Measurements from ENCODE around the gene EPHA2. TPM values are rescaled to one million over a fixed set of nuclear protein-coding genes. Genes with fewer than 3 reads are reported as not detected.

EPHA2 gene
- polyA plus RNA-seq, 1 of the 3 experiments (the other 2 are of a cell fraction) = 126 TPM

GRCh38 chr1:16131636-16132324, 24.1 kb downstream of the EPHA2 start:
- H3K9ac ChIP-seq = no peak overlapping the region
- TF ChIP-seq, protein P1, sequence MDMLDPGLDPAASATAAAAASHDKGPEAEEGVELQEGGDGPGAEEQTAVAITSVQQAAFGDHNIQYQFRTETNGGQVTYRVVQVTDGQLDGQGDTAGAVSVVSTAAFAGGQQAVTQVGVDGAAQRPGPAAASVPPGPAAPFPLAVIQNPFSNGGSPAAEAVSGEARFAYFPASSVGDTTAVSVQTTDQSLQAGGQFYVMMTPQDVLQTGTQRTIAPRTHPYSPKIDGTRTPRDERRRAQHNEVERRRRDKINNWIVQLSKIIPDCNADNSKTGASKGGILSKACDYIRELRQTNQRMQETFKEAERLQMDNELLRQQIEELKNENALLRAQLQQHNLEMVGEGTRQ (IDR thresholded peaks at IDR 0.05; ENCODE audit: borderline replicate concordance, low read depth, low read length) = no peak
- H3K4me3 ChIP-seq (ENCODE audit: low read depth in 2 of 2, low read length in 1 of 2) = no peak overlapping the region
- H3K27ac ChIP-seq (ENCODE audit: low read depth in 2 of 2, low read length in 1 of 2) = no peak overlapping the region
- H3K36me3 ChIP-seq (replicated peaks in 1 of 2; ENCODE audit: control insufficient read depth in 1 of 2, insufficient read depth in 2 of 2, low read length in 1 of 2) = peaks cover 53 to 82% of the 10 kb centered on the region in 2 experiments
- 97% methylated on average over 13 of the region's 28 CpGs for WGBS (ENCODE audit: low lambda C conversion rate)
- no peaks in the 10 kb centered on the region for H3K9me2 ChIP-seq
- peaks cover 38% of the 10 kb centered on the region for H3K79me2 ChIP-seq (ENCODE audit: insufficient read depth)
- no peaks in the 10 kb centered on the region for H3K27me3 ChIP-seq (ENCODE audit: insufficient read depth)
- H4K20me1 ChIP-seq (ENCODE audit: insufficient read depth) = 0 out of 2 replicates have a peak, but pooled peaks cover 2% of the 10 kb centered on the region
- DNase-seq = no peak
- H3K4me2 ChIP-seq = no peak overlapping the region
- H2AFZ ChIP-seq (ENCODE audit: low read depth) = no peak overlapping the region
- ChIA-PET POLR2A (no interaction called here), CTCF (interaction anchor here (0.6 kb wide), 1 partner anchor 31 kb away, joined by 3 read pairs; no protein-coding TSS in a partner anchor)
- peaks cover 9% of the 10 kb centered on the region for H3F3A ChIP-seq (replicated peaks; ENCODE audit: insufficient read depth)
- H3K9me3 ChIP-seq = no peaks in the 10 kb centered on the region
- peaks cover 0 to 10% of the 10 kb centered on the region in 2 experiments; a peak in 1 of 4 replicates for H3K4me1 ChIP-seq (ENCODE audit: control insufficient read depth in 1 of 2, insufficient read depth in 2 of 2, low read depth in 1 of 2, low read length in 1 of 2)

DNA sequence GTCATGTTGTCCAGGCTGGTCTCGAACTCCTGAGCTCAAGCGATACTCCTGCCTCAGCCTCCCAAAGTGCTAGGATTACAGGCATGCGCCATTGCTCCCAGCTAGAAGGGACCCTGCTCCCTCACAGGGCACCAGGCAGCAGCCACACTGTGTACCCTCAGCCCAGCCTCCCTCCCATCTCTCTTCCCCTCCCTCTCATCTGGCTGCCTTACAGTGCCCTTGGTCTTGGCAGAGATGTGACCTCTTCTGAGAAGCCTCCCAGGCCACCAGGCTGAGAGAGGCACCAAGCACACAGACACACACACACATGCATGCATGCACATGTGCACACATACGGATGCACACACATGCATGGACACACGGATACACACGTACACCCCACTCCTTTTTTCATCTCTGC, 25.0 kb downstream of the EPHA2 start:
- no peak for DNase-seq
- H4K20me1 ChIP-seq (ENCODE audit: insufficient read depth) = 0 out of 2 replicates have a peak, but pooled peaks cover 2% of the 10 kb centered on the region
- H3K9me3 ChIP-seq = no peaks in the 10 kb centered on the region
- H3K9me2 ChIP-seq = no peaks in the 10 kb centered on the region
- 97% methylated on average over 6 of the region's 6 CpGs for WGBS (ENCODE audit: low lambda C conversion rate)
- ChIA-PET POLR2A (interaction anchor here (0.7 kb wide), 1 partner anchor 12 kb away, joined by 3 read pairs; no protein-coding TSS in a partner anchor), CTCF (no interaction called here)
- H3K4me3 ChIP-seq (ENCODE audit: low read depth in 2 of 2, low read length in 1 of 2) = no peak overlapping the region
- peaks cover 58 to 91% of the 10 kb centered on the region in 2 experiments for H3K36me3 ChIP-seq (replicated peaks in 1 of 2; ENCODE audit: control insufficient read depth in 1 of 2, insufficient read depth in 2 of 2, low read length in 1 of 2)
- no peak overlapping the region for H3K4me2 ChIP-seq
- peaks cover 30% of the 10 kb centered on the region for H3K79me2 ChIP-seq (ENCODE audit: insufficient read depth)
- H3K4me1 ChIP-seq (ENCODE audit: control insufficient read depth in 1 of 2, insufficient read depth in 2 of 2, low read depth in 1 of 2, low read length in 1 of 2) = peaks cover 0 to 10% of the 10 kb centered on the region in 2 experiments; a peak in 1 of 4 replicates
- TF ChIP-seq, protein P2, sequence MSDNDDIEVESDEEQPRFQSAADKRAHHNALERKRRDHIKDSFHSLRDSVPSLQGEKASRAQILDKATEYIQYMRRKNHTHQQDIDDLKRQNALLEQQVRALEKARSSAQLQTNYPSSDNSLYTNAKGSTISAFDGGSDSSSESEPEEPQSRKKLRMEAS (IDR thresholded peaks at IDR 0.05; ENCODE audit: low read depth) = no peak
- TF ChIP-seq RAD21 (IDR thresholded peaks at IDR 0.05; ENCODE audit: low read length) (no peak), CTCF (IDR thresholded peaks at IDR 0.05) (no peak), NFIC (IDR thresholded peaks at IDR 0.05; ENCODE audit: borderline replicate concordance) (no peak), FOSL2 (IDR thresholded peaks at IDR 0.05; ENCODE audit: borderline replicate concordance, low read depth) (no peak), EP300 (IDR thresholded peaks at IDR 0.05; ENCODE audit: borderline replicate concordance in 1 of 2, low read depth in 1 of 2, low read length in 1 of 2) (no peak), YY1 (IDR thresholded peaks at IDR 0.05; ENCODE audit: low read depth) (no peak), JUND (IDR thresholded peaks at IDR 0.05) (no peak), REST (IDR thresholded peaks at IDR 0.05; ENCODE audit: low read depth, low read length) (no peak), GATA2 (CRISPR knock-in tag; IDR thresholded peaks at IDR 0.05) (no peak), EZH2phosphoT487 (IDR thresholded peaks at IDR 0.05; ENCODE audit: borderline replicate concordance, low read depth) (no peak), CHD2 (IDR thresholded peaks at IDR 0.05; ENCODE audit: low read length, partially characterized antibody) (no peak), POLR2AphosphoS5 (IDR thresholded peaks at IDR 0.05; ENCODE audit: low read depth, low read length) (no peak), TEAD4 (IDR thresholded peaks at IDR 0.05; ENCODE audit: borderline replicate concordance, insufficient read depth) (no peak), TAF1 (IDR thresholded peaks at IDR 0.05; ENCODE audit: borderline replicate concordance, low read depth, low read length) (no peak)
- peaks cover 16% of the 10 kb centered on the region for H3F3A ChIP-seq (replicated peaks; ENCODE audit: insufficient read depth)
- no peaks in the 10 kb centered on the region for H3K27me3 ChIP-seq (ENCODE audit: insufficient read depth)
- no peak overlapping the region for H2AFZ ChIP-seq (ENCODE audit: low read depth)
- no peak overlapping the region for H3K9ac ChIP-seq
- no peak overlapping the region for H3K27ac ChIP-seq (ENCODE audit: low read depth in 2 of 2, low read length in 1 of 2)
